Measurements from ENCODE around the gene SNAI3. TPM values are rescaled to one million over a fixed set of nuclear protein-coding genes. Genes with fewer than 3 reads are reported as not detected.

The SNAI3 gene
- total RNA-seq, 2 donors from 2014 or later = 0.25 to 0.40 TPM

DNA sequence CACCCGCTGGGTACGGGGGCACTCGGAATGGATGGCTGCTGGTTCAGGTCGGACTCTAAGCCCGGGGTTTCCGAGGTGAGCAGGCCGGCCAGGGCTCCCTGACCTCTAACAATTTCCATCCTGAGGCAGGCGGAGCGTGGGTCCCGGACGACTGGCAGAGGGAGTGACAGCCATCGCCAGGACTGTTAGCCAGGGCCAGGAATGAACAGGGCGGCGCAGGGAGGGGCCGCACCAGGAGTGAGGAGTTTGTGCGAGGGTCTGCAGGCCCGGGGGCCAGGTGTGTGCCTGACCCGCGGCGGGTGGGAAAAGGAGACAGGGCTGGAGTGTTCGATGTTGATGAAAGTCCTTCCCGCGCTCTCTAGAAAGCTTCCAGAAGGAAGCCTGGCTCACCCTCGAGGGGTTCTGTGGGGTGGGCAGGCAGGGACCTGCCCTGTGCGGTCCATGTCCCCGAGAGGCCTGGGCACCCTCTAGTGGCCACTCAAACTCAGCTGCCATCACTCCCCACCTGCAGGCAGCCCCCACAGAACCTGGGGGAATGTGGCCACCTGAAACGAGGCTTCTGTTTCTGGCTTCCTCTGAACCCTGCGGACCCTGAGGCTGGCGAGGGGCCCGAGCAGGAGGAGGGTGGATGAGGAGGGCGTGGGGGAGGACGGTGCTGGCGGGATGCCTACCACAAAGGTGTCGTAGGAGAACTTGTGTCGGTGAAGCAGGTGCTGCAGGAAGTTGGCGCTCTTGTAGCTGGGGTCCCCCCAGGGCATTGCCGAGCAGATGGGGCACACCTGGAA lies 11.7 kb upstream of the SNAI3 start:
- Histone ChIP-seq H3K4me1 (no peaks in the 10 kb centered on the region), H3K36me3 (no peaks in the 10 kb centered on the region)
- TF ChIP-seq, protein P1, sequence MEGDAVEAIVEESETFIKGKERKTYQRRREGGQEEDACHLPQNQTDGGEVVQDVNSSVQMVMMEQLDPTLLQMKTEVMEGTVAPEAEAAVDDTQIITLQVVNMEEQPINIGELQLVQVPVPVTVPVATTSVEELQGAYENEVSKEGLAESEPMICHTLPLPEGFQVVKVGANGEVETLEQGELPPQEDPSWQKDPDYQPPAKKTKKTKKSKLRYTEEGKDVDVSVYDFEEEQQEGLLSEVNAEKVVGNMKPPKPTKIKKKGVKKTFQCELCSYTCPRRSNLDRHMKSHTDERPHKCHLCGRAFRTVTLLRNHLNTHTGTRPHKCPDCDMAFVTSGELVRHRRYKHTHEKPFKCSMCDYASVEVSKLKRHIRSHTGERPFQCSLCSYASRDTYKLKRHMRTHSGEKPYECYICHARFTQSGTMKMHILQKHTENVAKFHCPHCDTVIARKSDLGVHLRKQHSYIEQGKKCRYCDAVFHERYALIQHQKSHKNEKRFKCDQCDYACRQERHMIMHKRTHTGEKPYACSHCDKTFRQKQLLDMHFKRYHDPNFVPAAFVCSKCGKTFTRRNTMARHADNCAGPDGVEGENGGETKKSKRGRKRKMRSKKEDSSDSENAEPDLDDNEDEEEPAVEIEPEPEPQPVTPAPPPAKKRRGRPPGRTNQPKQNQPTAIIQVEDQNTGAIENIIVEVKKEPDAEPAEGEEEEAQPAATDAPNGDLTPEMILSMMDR (IDR thresholded peaks at IDR 0.05) = no peak

GRCh38 chr16:88697116-88697830 lies 11.0 kb upstream of the SNAI3 start:
- Histone ChIP-seq H3K4me1 (no peaks in the 10 kb centered on the region), H3K9ac (ENCODE audit: low read depth in 2 of 2, low read length in 2 of 2) (no peak overlapping the region), H3K36me3 (no peaks in the 10 kb centered on the region), H3K27me3 (no peaks in the 10 kb centered on the region), H3K9me3 (no peaks in the 10 kb centered on the region), H3K4me3 (no peak overlapping the region), H3K27ac (no peak overlapping the region)
- DNase-seq = no peak
- intact Hi-C loops (cut with DNase I) = no loop called here
- TF ChIP-seq, protein P1 (IDR thresholded peaks at IDR 0.05) = no peak

More for the DNA sequence above, 11.7 kb upstream of the SNAI3 start:
- DNase-seq = no peak
- intact Hi-C loops (cut with DNase I) = no loop called here
- H3K27ac ChIP-seq = no peak overlapping the region
- H3K4me3 ChIP-seq = no peak overlapping the region
- no peaks in the 10 kb centered on the region for H3K9me3 ChIP-seq
- H3K9ac ChIP-seq (ENCODE audit: low read depth in 2 of 2, low read length in 2 of 2) = no peak overlapping the region
- no peaks in the 10 kb centered on the region for H3K27me3 ChIP-seq

DNA sequence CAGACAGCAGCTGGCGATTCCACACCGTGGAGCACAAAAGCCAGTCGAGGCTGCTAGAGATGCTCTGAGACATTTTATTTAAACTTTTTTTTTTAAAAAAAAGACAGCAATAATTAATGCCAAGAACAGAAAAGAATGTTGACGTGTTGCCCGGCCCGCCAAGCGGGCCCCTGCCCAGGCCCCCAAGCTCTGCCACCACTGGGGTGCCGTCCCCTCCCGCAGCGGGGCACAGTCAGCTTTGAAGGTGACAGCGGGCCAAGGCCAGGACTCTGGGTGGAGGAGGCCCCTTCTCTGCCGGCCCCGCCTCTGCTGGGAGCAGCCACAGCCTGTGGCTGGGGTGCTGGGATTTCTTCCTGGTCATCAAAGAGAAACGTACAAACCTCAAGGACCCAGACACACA lies 10.1 kb upstream of the SNAI3 start:
- Histone ChIP-seq H3K9me3 (no peaks in the 10 kb centered on the region), H3K4me3 (no peak overlapping the region), H3K4me1 (peaks cover 3% of the 10 kb centered on the region), H3K9ac (ENCODE audit: low read depth in 2 of 2, low read length in 2 of 2) (no peak overlapping the region), H3K27me3 (no peaks in the 10 kb centered on the region), H3K27ac (no peak overlapping the region), H3K36me3 (no peaks in the 10 kb centered on the region)
- no peak for DNase-seq
- intact Hi-C loops (cut with DNase I) = no loop called here
- TF ChIP-seq, protein P1 (IDR thresholded peaks at IDR 0.05) = no peak

DNA sequence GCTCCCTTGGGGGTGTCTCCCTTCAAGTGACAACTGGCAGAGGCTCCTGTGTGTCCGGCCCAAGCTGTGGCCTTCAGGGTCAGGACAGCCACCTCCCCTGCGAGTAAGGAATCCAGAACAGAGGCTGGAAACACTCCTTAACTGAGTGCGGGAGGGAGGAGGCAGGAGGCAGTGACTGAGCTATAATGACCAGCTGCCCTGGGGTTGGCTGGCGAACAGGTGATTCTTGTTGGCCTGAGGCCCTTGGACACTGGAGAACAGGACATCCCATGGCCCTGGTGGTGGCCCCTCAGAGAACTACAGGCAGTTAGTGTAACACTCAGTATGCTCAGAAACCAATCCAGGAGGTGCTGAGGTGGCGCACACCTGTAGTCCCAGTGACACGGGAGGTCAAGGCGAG lies 9.4 kb upstream of the SNAI3 start:
- H3K9me3 ChIP-seq = no peaks in the 10 kb centered on the region
- no peak overlapping the region for H3K9ac ChIP-seq (ENCODE audit: low read depth in 2 of 2, low read length in 2 of 2)
- H3K27me3 ChIP-seq = no peaks in the 10 kb centered on the region
- TF ChIP-seq, protein P1 (IDR thresholded peaks at IDR 0.05) = no peak
- no peak overlapping the region for H3K4me3 ChIP-seq
- peaks cover 4% of the 10 kb centered on the region for H3K4me1 ChIP-seq
- no peaks in the 10 kb centered on the region for H3K36me3 ChIP-seq
- intact Hi-C loops (cut with DNase I) = no loop called here
- H3K27ac ChIP-seq = no peak overlapping the region
- no peak for DNase-seq

DNA sequence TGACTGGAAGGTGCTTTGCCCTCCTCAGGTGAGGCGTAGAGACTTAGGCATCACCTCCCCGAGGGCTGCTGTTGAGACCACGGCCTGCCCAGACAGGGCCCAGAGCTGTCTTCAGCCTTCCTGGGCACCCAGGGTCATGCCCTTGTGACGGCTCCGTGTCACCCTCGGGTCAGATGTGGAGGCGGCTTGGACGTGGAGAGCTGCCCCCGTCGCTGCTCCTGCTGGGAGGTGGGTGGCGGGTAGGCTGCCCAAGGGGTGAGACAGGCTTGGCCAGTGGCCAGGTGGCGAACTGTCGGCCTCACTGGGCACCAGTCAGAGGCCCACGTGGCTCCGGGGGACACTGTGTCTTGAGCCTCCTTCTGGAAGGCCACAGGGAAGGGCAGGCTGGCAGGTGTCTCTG lies 8.9 kb upstream of the SNAI3 start:
- no peaks in the 10 kb centered on the region for H3K36me3 ChIP-seq
- H3K27ac ChIP-seq = no peak overlapping the region
- no peak overlapping the region for H3K9ac ChIP-seq (ENCODE audit: low read depth in 2 of 2, low read length in 2 of 2)
- no peak for DNase-seq
- intact Hi-C loops (cut with DNase I) = no loop called here
- no peaks in the 10 kb centered on the region for H3K9me3 ChIP-seq
- peaks cover 4% of the 10 kb centered on the region for H3K4me1 ChIP-seq
- H3K4me3 ChIP-seq = no peak overlapping the region
- no peaks in the 10 kb centered on the region for H3K27me3 ChIP-seq
- TF ChIP-seq, protein P1 (IDR thresholded peaks at IDR 0.05) = no peak

All from colonic mucosa (tissue), 4 donors.